Calu3 (cell line): ENCODE results near the gene ARHGAP5. TPM values are rescaled to one million over a fixed set of nuclear protein-coding genes. Genes with fewer than 3 reads are reported as not detected.

Experiments
- BruUV-seq: library from RNA; stranded (reverse); fragments of 400-500 nt; replicated peaks from 2 replicates; lab custom pipeline; 2021; lab: Mats Ljungman, UMichigan
- CTCF ChIA-PET: fragments of 300-600 bp; sonication (Branson Sonifier 250); formaldehyde crosslinking; loops from one replicate; lab custom pipeline; 2022; ENCODE audit warnings: antibody characterized with exemption; lab: Charles Lee
- DNase-seq: peaks from one replicate; pipeline ENCODE4 v3.0.0; 2022
- H3K27ac Mint-ChIP-seq: one replicate; pipeline ENCODE4 v1.8.0; 2022; ENCODE audit warnings: mixed read lengths; ENCODE audit not compliant: unreplicated experiment
- H3K27me3 Mint-ChIP-seq: one replicate; pipeline ENCODE4 v1.8.0; 2022; ENCODE audit warnings: mixed read lengths; ENCODE audit not compliant: unreplicated experiment
- H3K36me3 Mint-ChIP-seq: one replicate; pipeline ENCODE4 v1.8.0; 2022; ENCODE audit warnings: mild to moderate bottlenecking, moderate library complexity, mixed read lengths; ENCODE audit not compliant: insufficient read depth, unreplicated experiment
- H3K4me1 Mint-ChIP-seq: one replicate; pipeline ENCODE4 v1.8.0; 2022; ENCODE audit warnings: mild to moderate bottlenecking, low read depth, mixed read lengths; ENCODE audit not compliant: unreplicated experiment
- H3K4me3 Mint-ChIP-seq: one replicate; pipeline ENCODE4 v1.8.0; 2022; ENCODE audit warnings: mild to moderate bottlenecking, low read depth, moderate library complexity, mixed read lengths; ENCODE audit not compliant: unreplicated experiment
- H3K9me3 Mint-ChIP-seq: one replicate; pipeline ENCODE4 v1.8.0; 2022; ENCODE audit warnings: low read depth, mixed read lengths; ENCODE audit not compliant: unreplicated experiment
- CTCF ChIP-seq: fragments of 200-600 bp; IDR thresholded peaks from one replicate; pipeline ENCODE4 v1.8.0; 2022; ENCODE audit warnings: antibody characterized with exemption; ENCODE audit not compliant: unreplicated experiment
- intact Hi-C: fragments of 100-400 bp; cut with micrococcal nuclease; formaldehyde crosslinking; loops from one replicate; pipeline ENCODE4 v1.10.0; 2022; ENCODE audit not compliant: unreplicated experiment
- total RNA-seq: library from RNA; stranded (reverse); gene quantifications from 2 replicates; pipeline ENCODE4 v1.2.3, GENCODE V29; 2022

The ARHGAP5 gene
- total RNA-seq, 1 experiment from 2014 or later: 132 TPM

- CTCF ChIA-PET: interaction anchor here (0.6 to 1.0 kb wide), 2 partner anchors 24 to 25 kb away, joined by 4 to 5 read pairs; no protein-coding TSS in a partner anchor
- no TSS peak for BruUV-seq
- intact Hi-C loops: loop anchor here (5.0 to 10.0 kb wide), 4 partner anchors 162 to 565 kb away; no protein-coding TSS in a partner anchor
- Mint-ChIP-seq H3K27me3 (no peaks in the 10 kb centered on the region), H3K9me3 (no peaks in the 10 kb centered on the region), H3K4me3 (no peak overlapping the region), H3K36me3 (peaks cover 6% of the 10 kb centered on the region), H3K27ac (no peak overlapping the region), H3K4me1 (peaks cover 7% of the 10 kb centered on the region)
- DNase-seq: no peak
- no peak for TF ChIP-seq CTCF
Measured at GRCh38 chr14:32070282-32070681, 6.8 kb upstream of the ARHGAP5 start.

GRCh38 chr14:32072676-32073075, 4.4 kb upstream of the ARHGAP5 start:
- H3K4me1 Mint-ChIP-seq: peaks cover 9% of the 10 kb centered on the region
- CTCF ChIA-PET: no interaction called here
- no peak overlapping the region for H3K4me3 Mint-ChIP-seq
- intact Hi-C loops: loop anchor here (1.0 to 10.0 kb wide), 6 partner anchors 130 to 568 kb away; partner anchors contain the start of genes RNU6-7 and RNU6-8
- no TSS peak for BruUV-seq
- H3K9me3 Mint-ChIP-seq: no peaks in the 10 kb centered on the region
- TF ChIP-seq CTCF: no peak
- no peaks in the 10 kb centered on the region for H3K27me3 Mint-ChIP-seq
- H3K27ac Mint-ChIP-seq: no peak overlapping the region
- DNase-seq: no peak
- peaks cover 30% of the 10 kb centered on the region for H3K36me3 Mint-ChIP-seq

GRCh38 chr14:32073537-32074189, 3.4 kb upstream of the ARHGAP5 start:
- TF ChIP-seq CTCF: peak; percentile 45
- H3K9me3 Mint-ChIP-seq: no peaks in the 10 kb centered on the region
- no TSS peak for BruUV-seq
- intact Hi-C loops: loop anchor here (1.0 to 10.0 kb wide), 7 partner anchors 129 to 569 kb away; partner anchors contain the start of genes RNU6-7 and RNU6-8
- H3K27me3 Mint-ChIP-seq: no peaks in the 10 kb centered on the region
- CTCF ChIA-PET: interaction anchor here (0.6 to 1.4 kb wide), 6 partner anchors 8 to 393 kb away, joined by 3 to 7 read pairs (median 4); no protein-coding TSS in a partner anchor
- peak overlapping the region; percentile 84 for H3K4me3 Mint-ChIP-seq
- H3K27ac Mint-ChIP-seq: peak overlapping the region; percentile 86
- H3K4me1 Mint-ChIP-seq: peaks cover 9% of the 10 kb centered on the region
- peak; percentile 65 for DNase-seq
- peaks cover 40% of the 10 kb centered on the region for H3K36me3 Mint-ChIP-seq

GRCh38 chr14:32074887-32075572, 2.1 kb upstream of the ARHGAP5 start:
- peak overlapping the region; percentile 86 for H3K27ac Mint-ChIP-seq
- CTCF ChIA-PET: no interaction called here
- H3K4me3 Mint-ChIP-seq: peak overlapping the region; percentile 84
- DNase-seq: no peak
- peaks cover 49% of the 10 kb centered on the region for H3K36me3 Mint-ChIP-seq
- intact Hi-C loops: loop anchor here (2.0 to 10.0 kb wide), 6 partner anchors 48 to 570 kb away; no protein-coding TSS in a partner anchor
- H3K9me3 Mint-ChIP-seq: no peaks in the 10 kb centered on the region
- no peaks in the 10 kb centered on the region for H3K27me3 Mint-ChIP-seq
- TF ChIP-seq CTCF: no peak
- BruUV-seq: no TSS peak
- peaks cover 9% of the 10 kb centered on the region for H3K4me1 Mint-ChIP-seq
